ENCODE data around the gene CDC42EP4. TPM values are rescaled to one million over a fixed set of nuclear protein-coding genes. Genes with fewer than 3 reads are reported as not detected.

The CDC42EP4 gene
- total RNA-seq, 2 donors from 2014 or later = 38.5 to 49.7 TPM

DNA sequence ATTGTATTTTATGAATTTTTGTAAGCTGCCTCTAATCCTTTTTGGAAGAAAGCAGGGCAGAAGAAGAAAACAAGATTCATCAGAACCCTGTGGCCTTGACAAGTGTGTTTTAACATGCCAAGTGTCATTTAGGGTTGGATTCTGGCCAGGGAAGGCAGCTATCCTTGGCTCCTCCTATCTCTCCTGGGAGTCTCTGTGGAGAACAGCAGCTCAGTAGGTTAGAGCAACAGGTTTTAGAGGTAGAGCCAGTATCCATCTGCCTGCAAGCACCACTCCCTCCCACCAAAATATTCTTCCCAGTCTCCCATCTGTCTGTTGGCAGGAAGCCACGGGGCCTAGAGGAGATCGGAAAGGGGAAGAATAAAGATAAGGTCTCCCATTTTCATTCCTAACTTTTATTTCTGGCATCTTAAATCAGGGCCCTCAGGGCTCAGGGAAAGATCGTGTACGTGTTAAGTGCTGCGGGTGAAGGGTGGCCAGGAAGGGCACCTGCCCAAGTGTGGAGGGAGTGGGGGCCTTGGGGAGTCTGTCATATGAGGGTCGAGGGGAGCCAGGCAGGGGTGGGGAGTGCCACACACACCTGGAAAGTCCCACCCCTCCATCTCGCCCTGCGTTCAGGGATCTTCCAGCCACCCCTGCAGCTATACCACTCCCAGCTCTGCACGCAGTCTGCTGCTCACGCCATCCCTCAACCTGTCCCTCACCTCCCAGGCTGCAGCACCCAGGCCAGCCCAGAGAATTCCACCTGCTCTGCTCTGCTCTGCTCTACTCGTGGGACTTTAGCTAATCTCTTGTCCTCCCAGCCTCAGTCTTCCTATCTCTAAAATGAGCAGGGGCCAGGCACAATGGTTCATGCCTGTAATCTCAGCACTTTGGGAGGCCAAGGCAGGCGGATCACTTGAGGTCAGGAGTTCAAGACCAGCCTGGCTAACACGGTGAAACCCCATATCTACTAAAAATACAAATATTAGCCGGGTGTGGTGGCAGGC is 33.0 kb downstream of the CDC42EP4 start:
- Mint-ChIP-seq H3K27ac (peak overlapping the region; percentile 4), H3K4me1 (peaks cover 7% of the 10 kb centered on the region), H3K4me3 (no peak overlapping the region), H3K36me3 (ENCODE audit: low read depth) (peaks cover 9% of the 10 kb centered on the region), H3K27me3 (ENCODE audit: insufficient read depth) (no peaks in the 10 kb centered on the region), H3K9me3 (no peaks in the 10 kb centered on the region)
- no peak overlapping the region for H3K9ac ChIP-seq (ENCODE audit: extremely low read depth, low read length, poor library complexity, severe bottlenecking)
- no peak overlapping the region for H3K4me3 ChIP-seq (ENCODE audit: low read length)
- H3K36me3 ChIP-seq (ENCODE audit: control insufficient read depth, insufficient read depth, low read length) = peaks cover 19% of the 10 kb centered on the region
- H3K4me1 ChIP-seq (ENCODE audit: control insufficient read depth, insufficient read depth, low read length) = no peaks in the 10 kb centered on the region
- TF ChIP-seq, protein P1, sequence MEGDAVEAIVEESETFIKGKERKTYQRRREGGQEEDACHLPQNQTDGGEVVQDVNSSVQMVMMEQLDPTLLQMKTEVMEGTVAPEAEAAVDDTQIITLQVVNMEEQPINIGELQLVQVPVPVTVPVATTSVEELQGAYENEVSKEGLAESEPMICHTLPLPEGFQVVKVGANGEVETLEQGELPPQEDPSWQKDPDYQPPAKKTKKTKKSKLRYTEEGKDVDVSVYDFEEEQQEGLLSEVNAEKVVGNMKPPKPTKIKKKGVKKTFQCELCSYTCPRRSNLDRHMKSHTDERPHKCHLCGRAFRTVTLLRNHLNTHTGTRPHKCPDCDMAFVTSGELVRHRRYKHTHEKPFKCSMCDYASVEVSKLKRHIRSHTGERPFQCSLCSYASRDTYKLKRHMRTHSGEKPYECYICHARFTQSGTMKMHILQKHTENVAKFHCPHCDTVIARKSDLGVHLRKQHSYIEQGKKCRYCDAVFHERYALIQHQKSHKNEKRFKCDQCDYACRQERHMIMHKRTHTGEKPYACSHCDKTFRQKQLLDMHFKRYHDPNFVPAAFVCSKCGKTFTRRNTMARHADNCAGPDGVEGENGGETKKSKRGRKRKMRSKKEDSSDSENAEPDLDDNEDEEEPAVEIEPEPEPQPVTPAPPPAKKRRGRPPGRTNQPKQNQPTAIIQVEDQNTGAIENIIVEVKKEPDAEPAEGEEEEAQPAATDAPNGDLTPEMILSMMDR (conservative IDR thresholded peaks at IDR 0.05) = no peak
- WGBS, 2 experiments (ENCODE audit: insufficient coverage in 1 of 2, insufficient read length in 1 of 2) = 73 to 83% methylated on average over 6 to 14 of the region's 14 CpGs
- H3K27me3 ChIP-seq (ENCODE audit: control insufficient read depth, insufficient read depth, low read length, poor library complexity, severe bottlenecking) = no peaks in the 10 kb centered on the region
- no peak for DNase-seq
- peak overlapping the region; percentile 36 for H3K27ac ChIP-seq (ENCODE audit: low read depth, low read length)
- no peaks in the 10 kb centered on the region for H3K9me3 ChIP-seq (ENCODE audit: control insufficient read depth, low read length)

DNA sequence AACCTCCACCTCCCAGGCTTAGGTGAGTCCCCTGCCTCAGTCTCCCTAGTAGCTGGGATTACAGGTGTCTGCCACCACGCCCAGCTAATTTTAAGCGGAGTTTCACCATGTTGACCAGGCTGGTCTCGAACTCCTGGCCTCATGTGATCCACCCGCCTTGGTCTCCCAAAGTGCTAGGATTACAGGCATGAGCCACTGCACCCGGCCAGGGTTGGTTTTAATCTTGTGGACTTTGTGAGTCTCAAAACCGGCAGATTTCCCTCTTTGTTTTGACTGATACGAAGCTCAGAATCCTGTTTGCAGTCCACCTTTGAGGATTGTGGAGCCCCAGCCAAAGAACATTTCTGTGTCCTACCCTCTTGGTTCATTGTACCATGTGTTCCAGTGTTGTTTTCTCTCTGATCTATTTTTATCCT is 33.7 kb downstream of the CDC42EP4 start:
- Histone ChIP-seq H3K9ac (ENCODE audit: extremely low read depth, low read length, poor library complexity, severe bottlenecking) (no peak overlapping the region), H3K4me1 (ENCODE audit: control insufficient read depth, insufficient read depth, low read length) (no peaks in the 10 kb centered on the region), H3K36me3 (ENCODE audit: control insufficient read depth, insufficient read depth, low read length) (peaks cover 13% of the 10 kb centered on the region), H3K27ac (ENCODE audit: low read depth, low read length) (no peak overlapping the region), H3K9me3 (ENCODE audit: control insufficient read depth, low read length) (no peaks in the 10 kb centered on the region), H3K27me3 (ENCODE audit: control insufficient read depth, insufficient read depth, low read length, poor library complexity, severe bottlenecking) (no peaks in the 10 kb centered on the region), H3K4me3 (ENCODE audit: low read length) (no peak overlapping the region)
- Mint-ChIP-seq H3K9me3 (no peaks in the 10 kb centered on the region), H3K27me3 (ENCODE audit: insufficient read depth) (no peaks in the 10 kb centered on the region), H3K4me3 (no peak overlapping the region), H3K27ac (peak overlapping the region; percentile 4), H3K36me3 (ENCODE audit: low read depth) (peaks cover 2% of the 10 kb centered on the region), H3K4me1 (peaks cover 3% of the 10 kb centered on the region)
- TF ChIP-seq, protein P1 (conservative IDR thresholded peaks at IDR 0.05) = no peak
- WGBS, 2 experiments (ENCODE audit: insufficient coverage in 1 of 2, insufficient read length in 1 of 2) = 87 to 94% methylated on average over 5 to 7 of the region's 7 CpGs
- DNase-seq = no peak

DNA sequence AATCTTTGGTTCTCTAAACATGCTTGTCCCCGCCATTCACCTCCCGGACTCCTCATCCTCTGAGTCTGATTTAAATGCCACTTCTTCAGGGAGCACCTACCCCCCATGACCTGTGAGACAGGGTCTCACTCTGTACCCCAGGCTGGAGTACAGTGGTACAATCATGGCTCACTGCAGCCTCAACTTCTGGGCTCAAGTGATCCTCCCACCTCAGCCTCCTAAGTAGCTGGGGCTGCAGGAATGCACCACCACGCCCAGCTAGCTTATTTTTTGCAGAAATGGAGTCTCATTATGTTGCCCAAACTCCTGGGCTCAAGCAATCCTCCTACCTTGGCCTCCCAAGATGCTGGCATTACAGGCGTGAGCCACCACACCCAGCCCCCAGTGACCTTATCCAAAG is 37.3 kb downstream of the CDC42EP4 start:
- Histone ChIP-seq H3K4me3 (ENCODE audit: low read length) (no peak overlapping the region), H3K36me3 (ENCODE audit: control insufficient read depth, insufficient read depth, low read length) (no peaks in the 10 kb centered on the region), H3K4me1 (ENCODE audit: control insufficient read depth, insufficient read depth, low read length) (no peaks in the 10 kb centered on the region), H3K9ac (ENCODE audit: extremely low read depth, low read length, poor library complexity, severe bottlenecking) (no peak overlapping the region), H3K27me3 (ENCODE audit: control insufficient read depth, insufficient read depth, low read length, poor library complexity, severe bottlenecking) (no peaks in the 10 kb centered on the region), H3K9me3 (ENCODE audit: control insufficient read depth, low read length) (peaks cover 6% of the 10 kb centered on the region), H3K27ac (ENCODE audit: low read depth, low read length) (no peak overlapping the region)
- Mint-ChIP-seq H3K36me3 (ENCODE audit: low read depth) (no peaks in the 10 kb centered on the region), H3K27me3 (ENCODE audit: insufficient read depth) (no peaks in the 10 kb centered on the region), H3K9me3 (peaks cover 2% of the 10 kb centered on the region), H3K27ac (no peak overlapping the region), H3K4me3 (no peak overlapping the region), H3K4me1 (peaks cover 3% of the 10 kb centered on the region)
- 89 to 97% methylated on average over 1 to 4 of the region's 4 CpGs for WGBS, 2 experiments (ENCODE audit: insufficient coverage in 1 of 2, insufficient read length in 1 of 2)
- DNase-seq = no peak
- TF ChIP-seq, protein P1 (conservative IDR thresholded peaks at IDR 0.05) = no peak
